Measurements from ENCODE around the gene C4A.
A peak's percentile ranks its signal among the peaks of the same experiment; 100 is the strongest.
"Not testable (repeated sequence)": the region's sequence is repeated elsewhere in the genome, so short reads cannot be mapped to it uniquely, and the experiment has no call there.

Gene C4A

DNA sequence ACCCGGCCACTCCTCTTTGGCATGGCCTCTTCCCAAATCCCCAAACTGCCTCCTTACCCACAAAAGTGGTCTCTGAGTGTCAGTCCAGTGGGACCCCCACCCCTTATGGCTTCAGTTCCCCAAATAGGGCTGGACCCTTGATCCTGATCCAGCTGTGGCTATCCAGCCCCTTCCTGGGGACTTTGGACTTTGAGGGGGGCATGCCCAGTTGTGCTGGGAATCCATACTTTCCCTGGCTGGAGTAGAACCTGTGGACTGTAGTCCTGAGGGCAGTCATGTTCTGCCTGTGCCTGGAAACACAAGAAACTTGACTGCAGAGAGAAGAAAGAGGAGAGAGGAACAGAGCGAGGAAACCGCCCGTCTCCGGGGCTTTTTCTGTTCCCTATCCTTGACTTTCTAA lies 55.3 kb downstream of the C4A start:
- DNase-seq: not testable (repeated sequence)

DNA sequence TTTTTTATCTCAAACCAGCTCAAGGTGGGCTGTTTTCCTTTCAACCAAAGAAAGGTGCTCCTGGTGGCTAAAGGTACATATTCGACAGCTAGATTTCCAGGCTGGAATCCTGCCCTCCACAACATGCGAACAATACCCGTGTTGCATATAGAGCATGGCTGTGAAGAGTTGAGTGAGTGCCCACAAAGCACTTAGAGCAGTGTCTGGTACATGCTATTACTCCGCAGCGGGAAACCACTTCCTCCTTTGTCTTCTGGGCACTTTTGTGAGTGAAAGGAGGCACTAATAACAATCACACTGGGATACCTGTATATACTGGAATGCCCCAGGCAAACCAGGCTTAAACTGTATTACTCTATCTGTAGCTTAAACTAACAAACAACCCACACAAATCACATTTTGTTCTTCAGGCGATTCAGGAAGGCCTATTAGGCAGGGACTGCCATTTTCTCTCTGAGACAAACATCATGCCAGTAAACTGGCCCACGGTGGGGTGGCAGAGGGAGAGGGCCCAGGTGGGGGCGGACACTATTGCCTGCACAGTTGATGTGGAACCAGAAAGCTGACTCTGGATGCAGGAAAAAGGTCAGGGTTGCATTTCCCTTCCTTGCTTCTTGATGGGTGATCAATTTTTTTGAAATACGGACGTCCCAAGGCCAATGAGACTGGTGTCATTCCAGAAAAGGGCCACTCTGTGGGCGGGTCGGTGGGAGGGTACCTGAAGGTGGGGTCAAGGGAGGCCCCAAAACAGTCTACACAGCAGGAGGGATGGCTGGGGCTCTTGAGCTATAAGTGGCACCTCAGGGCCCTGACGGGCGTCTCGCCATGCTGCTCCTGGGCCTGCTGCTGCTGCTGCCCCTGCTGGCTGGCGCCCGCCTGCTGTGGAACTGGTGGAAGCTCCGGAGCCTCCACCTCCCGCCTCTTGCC lies 56.0 kb downstream of the C4A start, which contains the start of gene CYP21A2:
CYP21A2 (plus strand) TSS at position 818 of the 927 bp plus-strand sequence; CDS start at position 826, 8 bp downstream.
- DNase-seq: not testable (repeated sequence)

DNA sequence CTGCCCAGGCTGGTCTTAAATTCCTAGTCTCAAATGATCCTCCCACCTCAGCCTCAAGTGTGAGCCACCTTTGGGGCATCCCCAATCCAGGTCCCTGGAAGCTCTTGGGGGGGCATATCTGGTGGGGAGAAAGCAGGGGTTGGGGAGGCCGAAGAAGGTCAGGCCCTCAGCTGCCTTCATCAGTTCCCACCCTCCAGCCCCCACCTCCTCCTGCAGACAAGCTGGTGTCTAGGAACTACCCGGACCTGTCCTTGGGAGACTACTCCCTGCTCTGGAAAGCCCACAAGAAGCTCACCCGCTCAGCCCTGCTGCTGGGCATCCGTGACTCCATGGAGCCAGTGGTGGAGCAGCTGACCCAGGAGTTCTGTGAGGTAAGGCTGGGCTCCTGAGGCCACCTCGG lies 57.0 kb downstream of the C4A start:
- not testable (repeated sequence) for DNase-seq

DNA sequence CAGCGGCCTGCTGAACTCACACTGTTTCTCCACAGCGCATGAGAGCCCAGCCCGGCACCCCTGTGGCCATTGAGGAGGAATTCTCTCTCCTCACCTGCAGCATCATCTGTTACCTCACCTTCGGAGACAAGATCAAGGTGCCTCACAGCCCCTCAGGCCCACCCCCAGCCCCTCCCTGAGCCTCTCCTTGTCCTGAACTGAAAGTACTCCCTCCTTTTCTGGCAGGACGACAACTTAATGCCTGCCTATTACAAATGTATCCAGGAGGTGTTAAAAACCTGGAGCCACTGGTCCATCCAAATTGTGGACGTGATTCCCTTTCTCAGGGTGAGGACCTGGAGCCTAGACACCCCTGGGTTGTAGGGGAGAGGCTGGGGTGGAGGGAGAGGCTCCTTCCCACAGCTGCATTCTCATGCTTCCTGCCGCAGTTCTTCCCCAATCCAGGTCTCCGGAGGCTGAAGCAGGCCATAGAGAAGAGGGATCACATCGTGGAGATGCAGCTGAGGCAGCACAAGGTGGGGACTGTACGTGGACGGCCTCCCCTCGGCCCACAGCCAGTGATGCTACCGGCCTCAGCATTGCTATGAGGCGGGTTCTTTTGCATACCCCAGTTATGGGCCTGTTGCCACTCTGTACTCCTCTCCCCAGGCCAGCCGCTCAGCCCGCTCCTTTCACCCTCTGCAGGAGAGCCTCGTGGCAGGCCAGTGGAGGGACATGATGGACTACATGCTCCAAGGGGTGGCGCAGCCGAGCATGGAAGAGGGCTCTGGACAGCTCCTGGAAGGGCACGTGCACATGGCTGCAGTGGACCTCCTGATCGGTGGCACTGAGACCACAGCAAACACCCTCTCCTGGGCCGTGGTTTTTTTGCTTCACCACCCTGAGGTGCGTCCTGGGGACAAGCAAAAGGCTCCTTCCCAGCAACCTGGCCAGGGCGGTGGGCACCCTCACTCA lies 57.7 kb downstream of the C4A start:
- not testable (repeated sequence) for DNase-seq

DNA sequence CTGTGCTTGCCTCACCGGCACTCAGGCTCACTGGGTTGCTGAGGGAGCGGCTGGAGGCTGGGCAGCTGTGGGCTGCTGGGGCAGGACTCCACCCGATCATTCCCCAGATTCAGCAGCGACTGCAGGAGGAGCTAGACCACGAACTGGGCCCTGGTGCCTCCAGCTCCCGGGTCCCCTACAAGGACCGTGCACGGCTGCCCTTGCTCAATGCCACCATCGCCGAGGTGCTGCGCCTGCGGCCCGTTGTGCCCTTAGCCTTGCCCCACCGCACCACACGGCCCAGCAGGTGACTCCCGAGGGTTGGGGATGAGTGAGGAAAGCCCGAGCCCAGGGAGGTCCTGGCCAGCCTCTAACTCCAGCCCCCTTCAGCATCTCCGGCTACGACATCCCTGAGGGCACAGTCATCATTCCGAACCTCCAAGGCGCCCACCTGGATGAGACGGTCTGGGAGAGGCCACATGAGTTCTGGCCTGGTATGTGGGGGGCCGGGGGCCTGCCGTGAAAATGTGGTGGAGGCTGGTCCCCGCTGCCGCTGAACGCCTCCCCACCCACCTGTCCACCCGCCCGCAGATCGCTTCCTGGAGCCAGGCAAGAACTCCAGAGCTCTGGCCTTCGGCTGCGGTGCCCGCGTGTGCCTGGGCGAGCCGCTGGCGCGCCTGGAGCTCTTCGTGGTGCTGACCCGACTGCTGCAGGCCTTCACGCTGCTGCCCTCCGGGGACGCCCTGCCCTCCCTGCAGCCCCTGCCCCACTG lies 58.6 kb downstream of the C4A start:
- DNase-seq: not testable (repeated sequence)

DNA sequence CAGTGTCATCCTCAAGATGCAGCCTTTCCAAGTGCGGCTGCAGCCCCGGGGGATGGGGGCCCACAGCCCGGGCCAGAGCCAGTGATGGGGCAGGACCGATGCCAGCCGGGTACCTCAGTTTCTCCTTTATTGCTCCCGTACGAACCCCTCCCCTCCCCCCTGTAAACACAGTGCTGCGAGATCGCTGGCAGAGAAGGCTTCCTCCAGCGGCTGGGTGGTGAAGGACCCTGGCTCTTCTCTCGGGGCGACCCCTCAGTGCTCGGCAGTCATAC lies 59.1 kb downstream of the C4A start:
- DNase-seq: not testable (repeated sequence)

DNA sequence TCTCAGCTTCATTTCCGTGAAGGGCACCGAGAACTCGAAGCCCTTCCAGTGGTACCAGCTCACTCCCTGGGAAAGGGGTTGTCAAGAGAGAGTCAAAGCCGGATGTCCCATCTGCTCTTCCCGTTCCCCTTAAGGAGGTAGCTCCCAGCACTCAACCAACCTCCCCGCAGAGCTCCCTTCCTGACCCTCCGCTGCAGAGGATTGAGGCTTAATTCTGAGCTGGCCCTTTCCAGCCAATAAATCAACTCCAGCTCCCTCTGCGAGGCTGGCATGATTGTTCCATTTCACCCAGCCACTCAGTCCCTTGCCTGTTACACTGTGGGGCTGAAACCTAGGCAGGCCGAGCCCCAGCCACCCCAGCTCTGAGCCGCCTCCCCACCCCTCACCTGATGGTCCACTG lies 59.5 kb downstream of the C4A start:
- not testable (repeated sequence) for DNase-seq

DNA sequence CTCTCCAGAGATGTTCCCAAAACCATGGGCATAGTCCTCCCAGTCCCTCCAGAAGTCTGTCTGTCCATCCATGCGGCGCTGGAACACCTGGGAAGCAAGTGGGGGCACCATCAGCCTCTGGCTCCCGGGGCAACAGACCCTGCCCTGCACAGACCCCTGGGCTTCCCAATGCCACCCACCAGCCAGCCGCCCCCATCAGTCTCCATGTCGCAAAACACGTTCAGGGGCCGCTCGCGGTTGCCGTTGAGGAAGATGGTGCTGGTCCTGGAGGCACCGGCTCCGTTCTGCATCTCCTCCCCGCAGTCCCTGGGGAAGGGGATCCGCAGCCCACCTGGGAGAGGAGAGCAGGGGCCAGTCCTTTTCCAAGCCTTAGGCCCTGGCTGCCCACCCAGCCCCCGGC lies 60.4 kb downstream of the C4A start:
- not testable (repeated sequence) for DNase-seq

DNA sequence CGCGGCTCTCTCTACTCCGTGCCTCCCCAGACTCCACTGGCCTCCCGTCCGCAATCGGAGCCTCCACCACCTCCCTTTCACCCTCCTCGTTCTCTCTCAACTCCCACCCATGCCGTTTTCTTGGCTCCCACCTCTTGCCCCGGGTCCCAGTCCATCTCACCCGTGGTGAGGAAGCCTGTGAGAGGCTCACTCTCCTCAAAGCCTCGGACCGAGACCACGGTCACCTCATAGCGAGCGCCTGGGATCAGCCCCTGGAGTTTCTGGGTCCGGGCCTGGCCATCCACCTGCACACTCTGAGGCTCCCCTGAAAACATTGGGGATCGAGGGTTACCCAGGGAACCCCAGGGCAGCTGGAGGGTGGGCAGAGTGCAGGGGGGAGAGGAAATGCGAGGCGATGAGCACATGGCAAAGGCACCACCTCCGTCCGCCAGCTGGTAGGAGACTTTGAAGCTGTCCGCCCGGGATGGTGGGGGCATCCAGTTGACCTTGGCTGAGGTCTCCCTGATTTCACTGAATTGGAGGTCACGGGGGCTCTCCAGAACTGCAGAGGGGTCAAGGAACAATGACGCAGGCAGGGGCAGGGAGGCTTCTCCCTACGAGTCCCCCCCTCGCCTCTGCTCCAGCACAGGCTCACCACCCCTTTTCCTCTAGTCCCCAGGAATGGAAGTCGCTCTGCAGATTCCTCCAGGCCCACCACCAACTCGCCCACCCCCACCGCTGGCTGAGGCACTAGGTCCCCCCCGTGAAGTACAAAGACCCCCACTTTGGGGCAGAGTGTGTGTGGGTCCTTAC lies 61.9 kb downstream of the C4A start:
- not testable (repeated sequence) for DNase-seq

DNA sequence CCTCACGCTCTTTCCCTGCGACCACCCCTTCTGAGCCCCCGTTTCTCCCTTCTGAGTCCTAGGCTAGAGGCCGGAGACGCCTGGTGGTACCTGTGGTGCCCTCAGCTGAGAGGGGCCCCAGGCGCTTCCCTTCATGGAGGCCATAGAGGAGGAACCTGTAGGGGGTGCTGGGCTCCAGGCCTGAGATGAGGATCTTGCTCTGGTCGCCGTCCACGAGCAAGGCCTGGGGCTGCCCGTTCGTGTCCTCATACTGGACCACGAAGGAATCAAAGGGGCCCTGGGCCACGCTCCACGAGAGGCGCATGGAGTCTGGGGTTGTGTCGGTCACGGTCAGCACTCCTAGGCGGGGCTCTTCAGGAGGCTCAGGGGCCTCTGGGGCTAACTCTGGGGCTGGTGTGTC lies 63.1 kb downstream of the C4A start:
- not testable (repeated sequence) for DNase-seq

DNA sequence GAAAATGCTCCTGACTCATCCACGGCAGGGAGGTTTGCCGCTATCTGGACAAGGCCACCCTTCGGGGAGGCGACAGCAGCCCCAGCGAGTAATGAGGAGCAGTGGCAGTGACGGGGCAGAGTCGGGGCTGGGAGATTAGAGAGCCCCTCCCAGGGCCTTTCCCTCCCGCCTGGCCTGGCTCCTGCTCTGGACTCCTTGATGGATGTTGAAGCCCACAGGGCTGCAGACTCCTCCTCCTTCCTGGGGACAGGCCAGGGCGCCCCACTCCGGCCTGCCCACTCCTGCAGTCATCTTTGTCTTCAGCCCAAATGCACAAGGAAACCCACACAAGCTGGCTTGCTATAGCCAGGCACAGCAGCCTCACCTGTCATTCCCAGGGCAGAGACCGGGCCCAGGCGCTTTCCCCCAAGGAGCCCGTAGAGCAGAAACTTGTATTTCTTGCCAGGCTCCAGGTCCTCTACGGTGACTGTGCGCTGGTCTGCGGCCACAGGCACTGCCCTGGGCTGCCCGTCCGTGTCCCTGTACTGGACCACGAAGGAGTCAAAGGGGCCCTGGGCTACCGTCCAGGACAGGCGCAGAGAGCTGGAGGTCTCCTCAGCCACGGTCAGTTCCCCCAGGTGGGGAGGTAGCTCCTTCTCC lies 64.1 kb downstream of the C4A start:
- no peak for DNase-seq

DNA sequence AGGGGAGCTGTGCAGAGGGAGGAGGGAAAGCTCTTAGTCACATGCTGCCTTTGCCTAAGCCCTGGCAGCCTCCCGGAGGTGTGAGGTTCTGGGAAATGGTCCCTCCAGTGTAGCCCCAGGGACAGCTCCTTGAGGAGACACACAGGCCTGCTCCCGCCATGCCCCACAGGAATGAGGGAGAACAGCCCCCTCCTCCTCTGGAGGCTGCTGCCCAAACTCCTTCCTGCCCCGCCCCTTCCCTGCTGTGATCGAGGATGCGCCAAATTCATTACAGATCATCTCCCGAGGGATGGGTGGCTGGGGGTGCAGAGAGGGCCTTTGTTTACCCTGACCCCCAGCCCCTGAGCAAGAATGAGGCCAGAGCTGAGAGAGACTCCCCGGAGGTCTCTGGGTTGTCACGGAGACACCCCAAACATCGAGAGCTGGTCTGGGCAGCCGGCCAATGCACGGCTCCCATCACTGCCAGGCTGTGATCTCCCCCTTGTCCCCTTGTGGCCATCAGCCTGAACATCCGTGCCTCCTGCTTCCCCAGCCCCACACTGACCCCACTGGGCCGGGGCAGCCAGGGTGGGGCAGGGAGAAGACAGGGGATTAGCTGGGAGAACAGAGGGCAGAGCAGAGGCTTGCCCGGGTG lies 64.7 kb downstream of the C4A start:
- no peak for DNase-seq

DNA sequence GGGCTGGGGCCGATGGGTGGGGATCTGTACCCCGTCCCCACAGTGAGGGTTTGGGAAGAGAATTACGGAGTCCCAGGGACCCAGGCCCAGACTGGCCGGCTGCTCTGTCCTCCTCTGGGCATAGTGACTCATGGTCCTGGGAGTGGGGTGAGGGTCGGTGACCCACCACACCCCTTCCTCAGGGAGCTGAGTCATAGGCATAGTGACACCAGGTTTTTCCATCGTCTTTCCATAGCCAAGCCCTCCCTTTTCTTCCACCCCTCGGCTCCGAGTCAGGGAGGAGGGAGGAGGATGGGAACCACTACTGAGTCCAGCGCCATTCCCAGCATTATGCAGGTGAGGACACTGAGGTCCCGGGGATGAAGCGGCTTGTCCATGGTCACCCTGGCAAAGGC lies 65.2 kb downstream of the C4A start:
- DNase-seq: no peak

DNA sequence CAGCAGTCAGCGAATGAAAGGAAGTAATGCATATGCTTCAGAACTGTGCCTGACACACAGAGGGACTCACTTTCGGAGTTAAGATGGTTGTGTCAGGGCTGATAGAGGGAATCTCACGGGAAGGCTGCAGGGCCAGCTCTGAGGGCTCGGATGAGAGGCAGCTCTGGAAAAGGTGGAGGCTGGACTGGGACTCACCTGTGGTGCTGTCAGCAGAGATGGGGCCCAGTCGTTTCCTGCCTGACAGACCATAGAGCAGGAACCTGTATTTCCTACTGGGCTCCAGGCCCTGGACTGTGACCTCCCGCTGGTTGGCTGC lies 65.6 kb downstream of the C4A start:
- no peak for DNase-seq

DNA sequence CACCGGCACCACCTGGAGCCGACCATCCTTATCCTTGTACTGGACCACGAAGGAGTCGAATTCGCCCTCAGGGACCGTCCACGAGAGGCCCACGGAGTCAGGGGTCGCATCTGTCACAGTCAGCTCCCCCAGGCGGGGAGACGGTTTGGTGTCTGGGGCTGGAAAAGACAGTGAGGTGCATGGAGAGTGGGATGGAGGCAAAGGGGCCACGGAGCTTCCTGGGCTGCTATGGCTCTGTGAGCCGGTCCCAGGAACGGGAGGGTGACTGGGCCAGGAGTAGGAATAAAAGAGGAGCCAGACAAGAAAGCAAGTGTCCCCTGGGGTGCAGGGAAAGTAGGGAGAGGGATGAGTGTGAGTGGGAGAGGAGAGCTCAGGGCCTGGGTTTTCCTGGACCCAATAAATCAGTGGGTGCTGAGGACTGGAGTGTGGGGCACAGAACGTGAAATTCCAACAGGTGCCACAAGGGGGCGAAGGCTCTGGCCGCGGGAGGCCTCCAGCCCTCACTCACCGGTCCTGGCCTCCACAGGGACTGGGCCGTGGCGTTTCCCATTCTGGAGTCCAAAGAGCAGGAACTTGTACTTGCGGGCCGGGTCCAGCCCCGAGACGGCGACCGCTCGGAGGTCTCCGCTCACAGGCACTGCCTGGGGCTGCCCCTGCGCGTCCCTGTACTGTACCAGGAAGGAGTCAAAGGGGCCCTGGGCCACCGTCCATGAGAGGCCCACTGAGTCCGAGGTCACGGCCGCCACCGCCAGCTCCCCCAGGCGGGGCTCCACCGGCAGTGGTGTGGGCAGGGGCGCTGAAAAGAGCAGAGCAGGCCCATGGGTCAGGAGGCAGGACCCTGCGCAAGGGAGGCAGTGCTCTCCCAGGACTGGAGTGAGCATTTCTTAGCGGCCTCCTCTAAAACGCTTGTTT lies 66.3 kb downstream of the C4A start:
- DNase-seq: peak; percentile 92

DNA sequence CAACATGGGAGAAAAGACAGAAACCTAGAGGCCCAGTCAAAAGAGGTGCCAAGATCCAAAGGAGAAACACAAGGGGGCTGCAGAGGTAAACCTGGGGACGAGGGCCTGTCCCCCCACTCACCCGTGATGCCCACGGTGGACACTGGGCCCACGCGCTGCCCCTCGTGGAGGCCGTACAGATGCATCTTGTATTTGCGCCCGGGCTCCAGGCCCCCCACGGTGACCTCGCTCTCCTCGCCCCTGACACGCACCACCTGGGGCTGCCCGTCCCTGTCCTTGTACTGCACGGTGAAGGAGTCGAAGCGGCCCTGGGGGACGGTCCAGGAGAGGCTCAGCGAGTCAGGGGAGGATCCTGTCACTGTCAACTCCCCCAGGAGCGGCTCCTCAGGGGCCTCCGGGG lies 67.3 kb downstream of the C4A start:
- not testable (repeated sequence) for DNase-seq

DNA sequence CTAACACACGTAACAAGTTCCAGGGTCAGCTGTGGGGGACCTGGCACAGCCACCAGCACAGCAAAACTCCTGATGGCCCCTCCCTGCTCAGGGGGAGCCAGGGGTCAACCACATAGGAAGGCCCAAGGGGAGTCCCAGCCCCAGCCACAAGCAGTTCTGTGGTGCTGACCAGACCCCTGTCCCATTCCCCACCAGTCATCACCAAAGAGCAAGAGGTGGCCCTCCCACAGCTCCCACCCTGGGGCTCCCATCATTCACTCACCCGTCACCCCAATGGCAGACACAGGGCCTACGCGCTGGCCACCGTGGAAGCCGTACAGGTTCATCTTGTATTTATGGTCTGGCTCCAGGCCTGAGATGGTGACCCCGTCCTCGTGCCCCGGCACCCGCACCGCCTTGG lies 67.9 kb downstream of the C4A start:
- not testable (repeated sequence) for DNase-seq

DNA sequence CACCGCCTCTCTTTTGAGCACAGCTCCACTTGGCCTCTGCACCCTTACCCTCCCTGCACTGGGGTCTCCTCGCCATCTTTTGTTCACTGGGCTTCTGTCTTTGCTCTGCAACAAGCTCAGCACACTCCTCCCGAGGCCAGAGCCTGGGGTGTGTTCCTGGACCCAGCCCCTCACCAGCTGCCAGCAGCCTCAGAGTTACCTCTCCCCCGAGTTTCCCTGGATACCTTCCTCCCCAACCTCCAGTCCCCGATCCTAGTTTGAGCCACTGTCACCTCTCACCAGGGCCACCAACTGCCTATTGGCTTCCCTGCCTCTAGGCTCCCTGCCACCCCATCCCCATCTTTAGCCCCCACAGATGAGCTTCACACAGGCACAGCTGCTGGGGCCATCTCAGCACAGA lies 68.7 kb downstream of the C4A start:
- DNase-seq: no peak

All from activated CD8-positive, alpha-beta memory T cell treated with anti-CD3 and anti-CD28 coated beads, Interleukin-2, amount 50 U/mL, for 48 hours (primary cell).